ENCODE results near the gene RABL3.

GRCh38 chr3:120741837-120742197 is 499 bp downstream of the RABL3 start:
- no peak for TF ChIP-seq CTCF (IDR thresholded peaks at IDR 0.05 in 8 of 11, conservative IDR thresholded peaks at IDR 0.05 in 3 of 11)
- TF ChIP-seq POLR2A (IDR thresholded peaks at IDR 0.05) = no peak
